ENCODE results near the gene COLEC11.

Gene COLEC11

GRCh38 chr2:3595985-3596384 is 1.1 kb downstream of the COLEC11 start:
- Mint-ChIP-seq H3K9me3 (no peaks in the 10 kb centered on the region), H3K4me3 (no peak overlapping the region), H3K4me1 (ENCODE audit: low read depth) (peaks cover 11% of the 10 kb centered on the region), H3K36me3 (ENCODE audit: low read depth) (no peaks in the 10 kb centered on the region), H3K27me3 (ENCODE audit: low read depth) (peaks cover 13% of the 10 kb centered on the region), H3K27ac (no peak overlapping the region)

DNA sequence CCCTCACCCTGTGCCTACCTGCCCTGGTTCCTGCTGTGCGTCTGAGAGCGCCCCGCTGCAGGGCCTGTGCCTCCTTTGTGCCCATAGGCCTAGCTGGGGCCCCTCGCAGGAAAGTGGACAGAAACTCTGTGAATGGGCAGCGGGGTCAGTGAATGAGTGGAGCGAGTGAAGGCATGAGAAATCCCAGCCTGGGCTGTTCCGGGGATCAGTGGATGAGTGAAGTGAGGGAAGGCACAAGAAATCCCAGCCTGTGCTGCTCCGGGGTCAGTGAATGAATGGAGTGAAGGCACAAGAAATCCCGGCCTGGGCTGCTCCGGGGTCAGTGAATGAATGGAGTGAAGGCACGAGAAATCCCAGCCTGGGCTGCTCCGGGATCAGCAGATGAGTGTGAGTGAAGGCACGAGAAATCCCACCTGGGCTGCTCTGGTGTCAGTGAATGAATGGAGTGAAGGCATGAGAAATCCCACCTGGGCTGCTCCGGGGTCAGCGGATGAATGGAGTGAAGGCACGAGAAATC is 2.0 kb downstream of the COLEC11 start:
- no peak overlapping the region for H3K27ac Mint-ChIP-seq
- H3K36me3 Mint-ChIP-seq (ENCODE audit: low read depth) = no peaks in the 10 kb centered on the region
- peaks cover 11% of the 10 kb centered on the region for H3K4me1 Mint-ChIP-seq (ENCODE audit: low read depth)
- peaks cover 13% of the 10 kb centered on the region for H3K27me3 Mint-ChIP-seq (ENCODE audit: low read depth)
- H3K4me3 Mint-ChIP-seq = no peak overlapping the region
- H3K9me3 Mint-ChIP-seq = no peaks in the 10 kb centered on the region

DNA sequence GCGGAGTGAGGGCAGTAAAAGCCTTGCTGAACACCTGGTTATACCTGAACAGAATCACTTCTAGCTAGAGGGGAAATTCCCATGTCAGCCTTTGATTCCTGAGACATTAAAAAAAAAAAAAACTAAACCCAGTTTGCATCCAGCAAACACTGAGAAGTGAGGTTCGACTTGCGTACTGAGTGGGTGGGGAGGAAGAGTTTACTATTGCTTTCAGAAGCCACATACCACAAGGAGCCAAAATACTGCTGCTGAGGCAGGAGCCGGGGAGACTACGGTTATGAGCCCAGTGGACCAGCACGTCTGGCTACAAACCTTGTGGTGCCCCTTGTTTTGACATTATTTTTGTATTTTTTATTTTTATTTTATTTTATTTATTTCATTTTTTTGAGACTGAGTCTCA is 2.7 kb downstream of the COLEC11 start:
- peaks cover 13% of the 10 kb centered on the region for H3K27me3 Mint-ChIP-seq (ENCODE audit: low read depth)
- no peaks in the 10 kb centered on the region for H3K36me3 Mint-ChIP-seq (ENCODE audit: low read depth)
- no peak overlapping the region for H3K4me3 Mint-ChIP-seq
- no peaks in the 10 kb centered on the region for H3K9me3 Mint-ChIP-seq
- no peak overlapping the region for H3K27ac Mint-ChIP-seq
- H3K4me1 Mint-ChIP-seq (ENCODE audit: low read depth) = peaks cover 11% of the 10 kb centered on the region

DNA sequence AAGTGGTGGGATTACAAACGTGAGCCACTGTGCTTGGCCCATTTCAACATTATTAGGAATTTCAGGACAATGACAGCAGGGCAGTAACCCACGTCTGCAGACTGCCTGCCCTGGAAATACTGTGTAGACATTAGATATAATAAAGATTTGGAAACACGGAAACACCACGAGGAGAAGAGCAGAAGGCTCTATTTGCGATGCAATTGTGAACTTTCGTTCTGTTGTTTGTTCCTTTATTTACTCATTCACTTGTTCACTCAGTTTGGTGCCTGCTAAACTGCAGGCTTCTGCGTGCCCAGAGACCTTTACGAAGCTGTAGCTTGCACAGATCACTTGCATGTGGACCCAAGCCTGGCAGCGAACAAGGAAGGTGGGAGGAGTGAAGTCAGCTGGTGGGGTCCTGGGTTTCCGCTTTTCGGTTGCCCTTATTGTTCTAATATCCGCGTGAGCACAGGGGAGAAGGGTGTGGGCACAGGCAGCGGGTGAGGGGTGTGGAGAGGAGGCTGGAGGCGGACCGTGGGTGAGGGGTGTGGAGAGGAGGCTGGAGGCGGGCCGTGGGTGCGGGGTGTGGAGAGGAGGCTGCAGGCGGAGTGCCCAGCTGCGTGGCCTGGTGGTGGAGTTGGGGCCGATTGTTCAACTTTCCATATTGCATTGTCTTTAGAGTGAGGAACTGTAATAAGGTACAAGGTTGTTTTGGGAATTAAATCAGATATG is 3.4 kb downstream of the COLEC11 start:
- no peaks in the 10 kb centered on the region for H3K9me3 Mint-ChIP-seq
- no peak overlapping the region for H3K4me3 Mint-ChIP-seq
- no peaks in the 10 kb centered on the region for H3K36me3 Mint-ChIP-seq (ENCODE audit: low read depth)
- no peak overlapping the region for H3K27ac Mint-ChIP-seq
- peaks cover 11% of the 10 kb centered on the region for H3K4me1 Mint-ChIP-seq (ENCODE audit: low read depth)
- H3K27me3 Mint-ChIP-seq (ENCODE audit: low read depth) = peaks cover 13% of the 10 kb centered on the region

GRCh38 chr2:3598912-3599854 is 4.3 kb downstream of the COLEC11 start:
- H3K4me3 Mint-ChIP-seq = no peak overlapping the region
- no peaks in the 10 kb centered on the region for H3K36me3 Mint-ChIP-seq (ENCODE audit: low read depth)
- peaks cover 11% of the 10 kb centered on the region for H3K4me1 Mint-ChIP-seq (ENCODE audit: low read depth)
- H3K9me3 Mint-ChIP-seq = no peaks in the 10 kb centered on the region
- H3K27me3 Mint-ChIP-seq (ENCODE audit: low read depth) = peaks cover 13% of the 10 kb centered on the region
- H3K27ac Mint-ChIP-seq = no peak overlapping the region

DNA sequence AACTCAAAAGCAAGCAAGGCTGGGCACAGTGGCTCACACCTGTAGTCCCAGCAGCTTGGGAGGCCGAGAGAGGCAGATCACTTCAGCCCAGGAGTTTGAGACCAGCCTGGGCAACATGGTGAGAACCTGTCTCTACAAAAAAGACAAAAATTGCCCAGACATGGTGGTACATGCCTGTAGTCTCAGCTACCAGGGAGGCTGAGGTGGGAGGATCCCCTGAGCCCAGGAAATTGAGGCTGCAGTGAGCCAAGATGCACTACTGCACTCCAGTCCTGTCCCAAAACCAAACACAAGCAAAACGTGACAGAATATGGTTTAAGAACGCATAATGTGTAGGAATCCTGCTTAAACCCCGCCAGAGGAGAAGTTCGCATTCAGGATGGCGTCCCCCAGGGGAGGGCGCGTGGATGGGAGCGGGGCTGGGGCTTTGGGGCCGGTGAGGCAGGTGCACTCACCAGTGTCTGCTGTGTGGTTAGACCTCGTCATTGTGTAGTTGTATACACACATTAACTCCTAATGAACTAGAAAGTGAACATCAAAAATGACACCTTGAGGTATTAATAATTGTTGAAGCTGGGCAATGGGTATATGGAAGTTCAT is 5.4 kb downstream of the COLEC11 start:
- Mint-ChIP-seq H3K27me3 (ENCODE audit: low read depth) (peaks cover 13% of the 10 kb centered on the region), H3K9me3 (no peaks in the 10 kb centered on the region), H3K36me3 (ENCODE audit: low read depth) (no peaks in the 10 kb centered on the region), H3K4me3 (no peak overlapping the region), H3K27ac (no peak overlapping the region), H3K4me1 (ENCODE audit: low read depth) (peaks cover 11% of the 10 kb centered on the region)

GRCh38 chr2:3601561-3602271 is 6.8 kb downstream of the COLEC11 start:
- H3K27ac Mint-ChIP-seq = no peak overlapping the region
- peaks cover 4% of the 10 kb centered on the region for H3K4me1 Mint-ChIP-seq (ENCODE audit: low read depth)
- no peaks in the 10 kb centered on the region for H3K9me3 Mint-ChIP-seq
- H3K36me3 Mint-ChIP-seq (ENCODE audit: low read depth) = no peaks in the 10 kb centered on the region
- H3K27me3 Mint-ChIP-seq (ENCODE audit: low read depth) = peaks cover 12% of the 10 kb centered on the region
- H3K4me3 Mint-ChIP-seq = no peak overlapping the region

DNA sequence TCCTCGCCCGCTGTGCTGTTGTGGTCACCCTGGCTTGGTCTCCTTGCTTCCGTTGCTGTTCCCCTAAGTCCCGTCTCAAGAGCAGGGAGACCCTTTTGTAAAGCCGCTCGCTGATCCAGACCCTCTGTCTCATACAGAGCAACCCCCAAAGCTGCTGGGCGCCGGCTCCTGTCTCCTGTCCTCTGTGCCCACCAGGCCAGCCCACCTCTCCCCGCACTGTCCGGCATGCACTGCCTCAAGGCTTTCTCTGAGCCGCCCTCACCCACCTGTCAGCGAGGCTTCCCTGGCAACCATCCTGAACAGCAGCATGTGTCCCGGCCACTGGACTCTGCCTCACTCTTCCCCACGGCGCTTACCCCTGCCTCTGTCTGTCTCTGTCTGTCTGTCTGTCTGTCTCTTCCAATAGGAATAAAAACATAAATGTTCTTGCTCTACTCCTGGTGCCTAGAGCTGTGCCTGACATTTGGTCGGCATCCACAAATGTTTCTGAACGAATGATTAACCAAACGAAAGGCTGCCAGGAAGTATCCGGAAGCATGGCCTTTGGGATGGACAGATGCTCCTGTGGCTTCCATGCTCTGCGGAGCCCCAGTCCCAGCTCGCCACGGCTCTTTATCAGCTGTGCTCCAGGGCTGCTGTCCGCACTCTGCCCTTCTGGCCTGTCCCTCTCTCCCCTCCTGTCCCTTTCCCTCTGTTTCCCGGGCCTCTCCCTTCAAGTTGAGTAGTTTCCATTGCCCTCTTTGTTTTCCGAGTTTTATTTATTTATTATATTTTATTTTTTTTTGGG is 7.8 kb downstream of the COLEC11 start:
- no peaks in the 10 kb centered on the region for H3K9me3 Mint-ChIP-seq
- no peaks in the 10 kb centered on the region for H3K36me3 Mint-ChIP-seq (ENCODE audit: low read depth)
- H3K27me3 Mint-ChIP-seq (ENCODE audit: low read depth) = peaks cover 7% of the 10 kb centered on the region
- H3K4me1 Mint-ChIP-seq (ENCODE audit: low read depth) = no peaks in the 10 kb centered on the region
- no peak overlapping the region for H3K27ac Mint-ChIP-seq
- no peak overlapping the region for H3K4me3 Mint-ChIP-seq

DNA sequence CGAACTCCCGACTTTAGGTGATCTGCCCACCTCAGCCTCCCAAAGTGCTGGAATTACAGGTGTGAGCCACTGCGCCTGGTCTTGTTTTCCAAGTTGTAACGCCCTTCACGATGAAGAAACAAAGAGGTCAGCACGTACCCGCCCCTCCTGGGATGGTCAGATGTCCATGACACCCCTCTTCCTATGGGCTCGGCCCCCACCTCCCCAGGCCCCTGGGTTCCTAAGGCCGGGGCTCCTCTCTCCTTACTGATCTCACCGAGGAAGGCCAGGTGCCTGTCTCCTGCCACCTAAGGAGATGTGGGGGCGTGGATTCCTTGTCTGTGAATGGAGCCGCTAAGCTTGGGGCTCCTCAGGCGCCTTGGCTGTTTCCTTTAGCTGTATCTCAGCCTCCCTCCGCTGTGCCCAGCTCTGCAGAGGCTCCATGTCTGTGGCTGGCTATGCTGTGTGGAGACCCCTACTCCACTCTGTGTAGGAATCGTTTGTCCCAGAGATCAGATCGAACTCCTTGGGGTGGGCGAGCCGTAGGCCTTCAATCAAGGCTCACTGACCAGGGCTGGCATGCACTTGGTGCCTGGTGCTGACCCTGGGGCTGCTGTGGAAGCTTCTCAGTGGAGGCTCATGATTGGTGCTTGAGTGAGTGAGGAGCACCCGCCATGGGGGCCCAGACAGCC is 8.8 kb downstream of the COLEC11 start:
- H3K36me3 Mint-ChIP-seq (ENCODE audit: low read depth) = no peaks in the 10 kb centered on the region
- H3K27ac Mint-ChIP-seq = no peak overlapping the region
- H3K4me3 Mint-ChIP-seq = no peak overlapping the region
- H3K9me3 Mint-ChIP-seq = no peaks in the 10 kb centered on the region
- no peaks in the 10 kb centered on the region for H3K4me1 Mint-ChIP-seq (ENCODE audit: low read depth)
- peaks cover 2% of the 10 kb centered on the region for H3K27me3 Mint-ChIP-seq (ENCODE audit: low read depth)

DNA sequence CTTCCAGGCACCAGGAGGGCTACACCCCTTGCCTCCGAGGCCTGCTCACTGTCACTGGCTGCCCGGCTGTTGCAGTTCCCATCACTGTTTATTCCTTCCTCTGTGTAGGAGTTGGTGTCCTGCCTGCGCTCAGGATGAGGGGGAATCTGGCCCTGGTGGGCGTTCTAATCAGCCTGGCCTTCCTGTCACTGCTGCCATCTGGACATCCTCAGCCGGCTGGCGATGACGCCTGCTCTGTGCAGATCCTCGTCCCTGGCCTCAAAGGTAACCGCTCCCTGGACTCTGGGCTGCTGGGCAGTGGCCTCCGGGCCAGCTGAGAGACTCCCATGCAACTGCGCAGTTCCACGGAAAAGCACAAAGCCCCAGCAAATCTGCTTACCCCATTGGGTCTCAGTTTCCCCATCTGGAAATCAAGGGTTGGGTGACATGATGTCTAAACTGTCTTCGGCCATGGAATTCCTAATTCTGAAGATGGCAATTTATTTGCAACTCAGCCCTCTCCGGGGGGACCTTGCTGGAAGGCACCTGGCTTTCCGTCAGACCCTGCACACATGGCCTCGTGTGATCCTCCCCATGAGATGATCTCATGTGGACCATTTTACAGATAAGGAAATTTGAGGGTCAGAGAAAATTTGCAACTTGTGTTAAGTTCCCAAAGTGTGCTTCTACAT is 9.4 kb downstream of the COLEC11 start:
- Mint-ChIP-seq H3K4me3 (no peak overlapping the region), H3K4me1 (ENCODE audit: low read depth) (peaks cover 2% of the 10 kb centered on the region), H3K27ac (no peak overlapping the region), H3K27me3 (ENCODE audit: low read depth) (no peaks in the 10 kb centered on the region), H3K36me3 (ENCODE audit: low read depth) (no peaks in the 10 kb centered on the region), H3K9me3 (no peaks in the 10 kb centered on the region)

GRCh38 chr2:3604991-3605961 is 10.4 kb downstream of the COLEC11 start:
- Mint-ChIP-seq H3K27me3 (ENCODE audit: low read depth) (no peaks in the 10 kb centered on the region), H3K9me3 (no peaks in the 10 kb centered on the region), H3K36me3 (ENCODE audit: low read depth) (no peaks in the 10 kb centered on the region), H3K4me1 (ENCODE audit: low read depth) (peaks cover 2% of the 10 kb centered on the region), H3K27ac (no peak overlapping the region), H3K4me3 (peak overlapping the region; percentile 7)

- no peak overlapping the region for H3K27ac Mint-ChIP-seq
- H3K4me1 Mint-ChIP-seq (ENCODE audit: low read depth) = peaks cover 2% of the 10 kb centered on the region
- H3K36me3 Mint-ChIP-seq (ENCODE audit: low read depth) = no peaks in the 10 kb centered on the region
- H3K9me3 Mint-ChIP-seq = no peaks in the 10 kb centered on the region
- H3K4me3 Mint-ChIP-seq = no peak overlapping the region
- no peaks in the 10 kb centered on the region for H3K27me3 Mint-ChIP-seq (ENCODE audit: low read depth)
Measured at GRCh38 chr2:3606028-3606369, 11.1 kb downstream of the COLEC11 start.

Data from T-helper 1 cell treated with Interleukin-12 subunit alpha and Interleukin-12 subunit beta and Interleukin-4 antibody, amounts not matched to agents 30 μg/mL and 1 μg/mL, for 36 hours (primary cell).